ENCODE data around the gene DIP2B. TPM values are rescaled to one million over a fixed set of nuclear protein-coding genes. Genes with fewer than 3 reads are reported as not detected.
A peak's percentile ranks its signal among the peaks of the same experiment; 100 is the strongest.
"Not testable (repeated sequence)": the region's sequence is repeated elsewhere in the genome, so short reads cannot be mapped to it uniquely, and the experiment has no call there.

Gene DIP2B
- total RNA-seq, 4 donors from 2014 or later = 31.1 to 57.2 (median 46.5) TPM

DNA sequence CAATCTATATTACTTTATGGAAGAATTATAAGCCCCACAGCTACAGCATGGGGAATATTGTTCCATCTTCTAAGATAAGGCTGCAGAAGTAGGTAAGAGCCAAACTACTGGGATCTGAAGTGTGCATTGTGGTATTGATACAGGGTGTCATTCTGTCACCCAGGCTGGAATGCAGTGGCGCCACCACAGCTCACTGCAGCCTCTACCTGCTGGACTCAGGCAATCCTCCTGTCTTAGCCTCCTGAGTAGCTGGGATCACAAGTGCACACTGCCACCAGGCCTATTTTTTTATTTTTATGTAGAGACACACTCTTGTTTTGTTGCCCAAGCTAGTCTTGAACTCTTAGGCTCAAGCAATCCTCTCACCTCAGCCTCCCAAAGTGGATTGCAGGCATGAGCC is 21.3 kb upstream of the DIP2B start:
- no peak overlapping the region for H3K4me3 ChIP-seq
- 86 to 92% methylated on average over 1 of the region's 1 CpG for WGBS, 2 donors
- H3K36me3 ChIP-seq = peaks cover 0 to 4% (median 0%) of the 10 kb centered on the region in 3 donors
- no peaks in the 10 kb centered on the region for H3K27me3 ChIP-seq
- H3K9me3 ChIP-seq = no peaks in the 10 kb centered on the region
- intact Hi-C loops (cut with DNase I) = no loop called here
- TF ChIP-seq, protein P1, sequence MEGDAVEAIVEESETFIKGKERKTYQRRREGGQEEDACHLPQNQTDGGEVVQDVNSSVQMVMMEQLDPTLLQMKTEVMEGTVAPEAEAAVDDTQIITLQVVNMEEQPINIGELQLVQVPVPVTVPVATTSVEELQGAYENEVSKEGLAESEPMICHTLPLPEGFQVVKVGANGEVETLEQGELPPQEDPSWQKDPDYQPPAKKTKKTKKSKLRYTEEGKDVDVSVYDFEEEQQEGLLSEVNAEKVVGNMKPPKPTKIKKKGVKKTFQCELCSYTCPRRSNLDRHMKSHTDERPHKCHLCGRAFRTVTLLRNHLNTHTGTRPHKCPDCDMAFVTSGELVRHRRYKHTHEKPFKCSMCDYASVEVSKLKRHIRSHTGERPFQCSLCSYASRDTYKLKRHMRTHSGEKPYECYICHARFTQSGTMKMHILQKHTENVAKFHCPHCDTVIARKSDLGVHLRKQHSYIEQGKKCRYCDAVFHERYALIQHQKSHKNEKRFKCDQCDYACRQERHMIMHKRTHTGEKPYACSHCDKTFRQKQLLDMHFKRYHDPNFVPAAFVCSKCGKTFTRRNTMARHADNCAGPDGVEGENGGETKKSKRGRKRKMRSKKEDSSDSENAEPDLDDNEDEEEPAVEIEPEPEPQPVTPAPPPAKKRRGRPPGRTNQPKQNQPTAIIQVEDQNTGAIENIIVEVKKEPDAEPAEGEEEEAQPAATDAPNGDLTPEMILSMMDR (IDR thresholded peaks at IDR 0.05) = no peak
- no peak for TF ChIP-seq POLR2A (IDR thresholded peaks at IDR 0.05)
- H3K27ac ChIP-seq = no peak overlapping the region
- H3K4me1 ChIP-seq = no peaks in the 10 kb centered on the region
- DNase-seq = no peak

DNA sequence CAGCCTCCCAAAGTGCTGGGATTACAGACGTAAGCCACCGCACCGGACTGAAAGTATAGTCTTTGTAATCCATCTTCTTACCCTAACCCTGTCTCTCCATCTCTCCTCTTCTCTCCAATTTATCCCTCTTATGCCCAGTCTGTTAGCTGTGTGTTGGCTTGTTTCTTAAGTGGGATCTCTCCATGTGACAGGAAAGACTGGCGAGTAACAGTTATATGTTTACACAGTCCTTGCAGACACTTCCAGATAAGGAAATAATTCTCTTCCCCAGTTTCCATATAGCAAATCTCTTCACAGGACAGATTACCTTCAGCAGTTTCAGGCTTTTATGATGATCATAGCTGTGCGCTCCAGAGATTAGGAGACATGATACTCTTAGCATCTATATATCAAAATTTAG is 16.0 kb upstream of the DIP2B start:
- Histone ChIP-seq H3K36me3 (no peaks in the 10 kb centered on the region), H3K27ac (no peak overlapping the region), H3K27me3 (no peaks in the 10 kb centered on the region), H3K9me3 (peaks cover 0 to 22% (median 9%) of the 10 kb centered on the region in 3 donors), H3K4me1 (no peaks in the 10 kb centered on the region), H3K4me3 (no peak overlapping the region)
- intact Hi-C loops (cut with DNase I) = no loop called here
- WGBS, 2 donors = 80 to 87% methylated on average over 5 of the region's 5 CpGs
- DNase-seq = no peak
- TF ChIP-seq POLR2A (IDR thresholded peaks at IDR 0.05) = no peak
- TF ChIP-seq, protein P1 (IDR thresholded peaks at IDR 0.05) = no peak

DNA sequence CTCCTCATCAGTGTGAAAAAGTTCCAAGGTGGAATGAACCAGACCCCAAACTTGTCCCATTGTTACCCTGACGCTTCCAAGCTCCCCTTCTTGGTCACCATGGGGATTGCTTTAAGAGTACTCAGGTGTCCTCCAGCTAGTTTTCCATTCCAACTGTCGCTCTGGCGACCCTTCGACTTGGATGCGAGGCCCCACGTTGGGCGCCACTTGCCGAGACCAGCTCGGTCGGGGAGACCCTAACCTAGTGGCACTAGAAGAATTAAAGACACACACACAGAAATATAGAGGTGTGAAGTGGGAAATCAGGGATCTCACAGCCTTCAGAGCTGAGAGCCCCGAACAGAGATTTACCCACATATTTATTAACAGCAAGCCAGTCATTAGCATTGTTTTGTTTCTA is 6.7 kb upstream of the DIP2B start:
- H3K4me1 ChIP-seq; intact Hi-C loops (cut with DNase I); H3K36me3 ChIP-seq; DNase-seq; H3K4me3 ChIP-seq; H3K27me3 ChIP-seq; H3K27ac ChIP-seq: not testable (repeated sequence)
- 98 to 99% methylated on average over 7 to 10 of the region's 11 CpGs for WGBS, 2 donors
- H3K9me3 ChIP-seq = peaks cover 8 to 32% (median 21%) of the 10 kb centered on the region in 3 donors

DNA sequence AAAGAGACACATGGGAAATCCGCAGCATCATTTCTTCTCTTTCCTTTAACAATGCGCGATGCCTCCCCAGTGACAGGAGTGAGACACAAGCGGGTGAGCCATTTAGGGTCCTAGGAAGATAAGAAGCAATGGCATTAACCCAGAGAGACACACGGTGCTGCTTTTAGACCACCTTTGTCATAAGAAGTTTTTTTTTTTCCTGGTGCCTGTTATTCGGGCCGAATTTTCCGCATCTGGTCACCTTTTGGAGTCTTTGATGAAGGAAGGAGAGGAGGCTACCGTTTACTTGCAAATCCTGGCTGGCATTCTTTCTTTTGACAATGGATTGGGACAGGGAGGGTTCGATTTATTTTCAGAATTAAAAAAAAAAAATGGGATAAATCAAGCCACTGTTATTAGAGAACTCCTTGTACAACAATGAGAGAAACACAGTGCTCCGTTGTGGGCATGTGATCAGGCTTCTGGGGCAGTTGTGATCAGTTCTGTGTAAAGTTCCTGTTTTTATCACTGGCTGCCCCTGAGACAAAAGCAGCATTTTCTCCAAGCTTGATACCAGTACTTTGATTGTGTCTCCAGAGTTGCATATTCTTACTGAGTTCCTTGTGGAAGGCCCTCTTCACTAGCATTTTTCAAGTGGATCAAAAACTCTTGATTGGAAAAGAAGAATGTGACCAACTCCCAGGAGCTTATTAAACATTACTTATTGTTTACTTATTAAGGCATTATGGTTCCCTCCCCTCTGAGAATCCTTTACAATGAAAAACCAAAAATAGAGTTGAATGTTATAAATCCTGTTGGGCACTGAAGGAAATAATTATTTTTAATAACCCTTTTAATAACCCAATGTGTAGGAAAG is 1.1 kb downstream of the DIP2B start:
- 1 to 6% methylated on average over 10 to 11 of the region's 11 CpGs for WGBS, 2 donors
- Histone ChIP-seq H3K36me3 (no peaks in the 10 kb centered on the region), H3K9me3 (no peaks in the 10 kb centered on the region), H3K4me3 (peak overlapping the region; percentile 71 to 98 (median 85)), H3K27me3 (no peaks in the 10 kb centered on the region), H3K27ac (peak overlapping the region; percentile 93 to 98 (median 96)), H3K4me1 (peaks cover 38 to 62% (median 39%) of the 10 kb centered on the region in 3 donors)
- intact Hi-C loops (cut with DNase I) = loop anchor here (5.0 kb wide), 1 partner anchor 131 kb away; no protein-coding TSS in a partner anchor
- no peak for DNase-seq
- TF ChIP-seq POLR2A (IDR thresholded peaks at IDR 0.05) = no peak
- TF ChIP-seq, protein P1 (IDR thresholded peaks at IDR 0.05) = no peak

DNA sequence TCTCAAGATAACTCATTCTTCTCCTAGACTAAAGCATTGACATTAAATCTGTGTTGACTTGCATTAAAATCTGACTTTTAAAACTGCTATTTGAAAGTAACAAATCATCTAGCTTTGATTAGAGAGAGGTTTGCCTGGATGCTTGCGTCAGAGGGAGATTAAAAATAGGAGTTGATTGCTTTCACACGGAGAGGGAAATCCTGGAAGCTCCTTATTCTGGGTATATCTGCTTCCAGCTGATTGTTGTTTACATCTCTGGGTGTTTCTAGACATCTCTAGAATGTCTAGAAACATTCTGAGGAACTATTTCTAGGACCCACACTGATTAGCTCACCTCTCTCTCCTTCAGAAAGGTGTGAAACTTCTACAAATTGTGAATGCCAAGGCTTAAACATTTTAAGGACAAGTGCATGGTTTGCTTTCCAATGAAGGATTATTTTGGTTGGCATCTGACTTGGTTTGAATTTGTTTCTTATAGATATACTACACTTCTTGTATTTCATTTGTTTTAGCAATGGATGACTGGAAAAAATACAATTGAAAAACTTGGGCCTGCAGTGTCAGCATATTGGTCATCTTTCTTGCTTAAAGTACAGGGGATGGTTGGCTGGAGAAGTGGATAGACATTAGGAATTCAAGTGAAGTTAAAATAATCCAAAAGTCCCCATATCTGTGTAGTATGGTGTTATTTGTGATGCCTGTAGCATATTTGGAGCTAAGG is 2.1 kb downstream of the DIP2B start:
- TF ChIP-seq, protein P1 (IDR thresholded peaks at IDR 0.05) = no peak
- TF ChIP-seq POLR2A (IDR thresholded peaks at IDR 0.05) = no peak
- H3K4me3 ChIP-seq = peak overlapping the region; percentile 71 to 98 (median 85)
- peak overlapping the region; percentile 3 to 98 (median 94) for H3K27ac ChIP-seq
- peaks cover 38 to 72% (median 39%) of the 10 kb centered on the region in 3 donors for H3K4me1 ChIP-seq
- intact Hi-C loops (cut with DNase I) = loop anchor here (5.0 kb wide), 1 partner anchor 130 kb away; no protein-coding TSS in a partner anchor
- 10 to 29% methylated on average over 2 of the region's 2 CpGs for WGBS, 2 donors
- DNase-seq = no peak
- H3K36me3 ChIP-seq = no peaks in the 10 kb centered on the region
- H3K9me3 ChIP-seq = no peaks in the 10 kb centered on the region
- no peaks in the 10 kb centered on the region for H3K27me3 ChIP-seq
